Fibroblast of the aortic adventitia (primary cell): Measurements from ENCODE around the gene MUC5AC. TPM values are rescaled to one million over a fixed set of nuclear protein-coding genes. Genes with fewer than 3 reads are reported as not detected.

Experiments
- DNase-seq: peaks from one replicate; pipeline ENCODE4 v3.0.0-alpha.2; 2010; ENCODE audit warnings: low read depth
- H3K4me3 ChIP-seq: 2 replicates; pipeline ENCODE4 v1.5.1; 2011; ENCODE audit warnings: low read depth, mild to moderate bottlenecking, control low read depth, low read length, moderate library complexity
- total RNA-seq: library from RNA; depleted of rRNA; stranded (reverse); fragments of >200 nt; gene quantifications from 2 replicates; pipeline ENCODE4 v1.2.3, GENCODE V29; 2012; ENCODE audit warnings: low replicate concordance
- TF ChIP-seq, protein P1 (sequence below): IDR thresholded peaks from 2 replicates; pipeline ENCODE4 v1.5.1; 2011; ENCODE audit warnings: mild to moderate bottlenecking, low read length, control low read depth, inconsistent platforms; ENCODE audit not compliant: insufficient read depth

MUC5AC gene
- total RNA-seq, 1 donor, result under 0.01 TPM

DNA sequence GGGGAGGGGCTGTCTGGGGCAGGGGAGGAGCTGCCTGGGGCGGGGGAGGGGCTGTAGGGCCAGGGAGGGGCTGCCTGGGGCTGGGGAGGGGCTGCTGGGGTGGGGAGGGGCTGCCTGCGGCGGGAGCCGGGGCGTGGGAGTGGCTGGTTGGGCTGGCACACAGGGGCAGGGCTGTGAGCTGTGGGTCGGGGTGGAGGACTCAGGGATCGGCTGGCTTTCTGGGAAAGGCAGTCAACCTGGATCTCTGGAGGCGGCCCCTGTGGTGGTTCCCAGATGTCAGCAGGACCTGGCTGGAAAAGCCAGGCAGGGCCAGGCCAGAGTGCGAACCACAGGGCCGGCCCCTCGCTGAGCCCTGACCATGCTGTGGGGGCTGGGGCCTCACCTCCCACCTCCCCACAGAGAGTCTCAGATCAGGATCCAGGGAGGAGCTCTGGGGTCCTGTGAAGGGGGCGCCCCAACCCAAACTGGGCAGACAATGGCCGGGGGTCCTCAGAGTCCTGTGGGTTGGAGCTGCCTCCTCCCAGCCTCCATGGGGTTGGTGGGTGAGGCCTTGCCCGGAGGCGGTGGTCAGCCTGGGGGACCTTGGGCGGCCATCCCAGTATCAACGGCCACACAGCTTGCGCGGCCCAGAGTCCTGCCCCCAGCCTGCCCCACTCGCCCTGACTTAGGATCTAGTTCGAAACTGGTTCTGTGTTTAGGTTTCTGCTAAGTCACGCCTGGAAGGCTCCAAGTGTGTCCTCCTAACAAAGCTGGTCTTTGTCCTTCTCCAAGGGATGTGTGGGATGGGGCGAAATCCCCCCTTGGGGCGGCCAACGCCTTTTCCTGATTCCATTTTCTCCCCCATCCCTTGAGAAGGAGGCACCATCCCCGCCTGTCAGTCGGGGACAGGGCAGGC lies 67.0 kb downstream of the MUC5AC start:
- DNase-seq, result no peak
- H3K4me3 ChIP-seq, result no peak overlapping the region
- TF ChIP-seq, protein P1, sequence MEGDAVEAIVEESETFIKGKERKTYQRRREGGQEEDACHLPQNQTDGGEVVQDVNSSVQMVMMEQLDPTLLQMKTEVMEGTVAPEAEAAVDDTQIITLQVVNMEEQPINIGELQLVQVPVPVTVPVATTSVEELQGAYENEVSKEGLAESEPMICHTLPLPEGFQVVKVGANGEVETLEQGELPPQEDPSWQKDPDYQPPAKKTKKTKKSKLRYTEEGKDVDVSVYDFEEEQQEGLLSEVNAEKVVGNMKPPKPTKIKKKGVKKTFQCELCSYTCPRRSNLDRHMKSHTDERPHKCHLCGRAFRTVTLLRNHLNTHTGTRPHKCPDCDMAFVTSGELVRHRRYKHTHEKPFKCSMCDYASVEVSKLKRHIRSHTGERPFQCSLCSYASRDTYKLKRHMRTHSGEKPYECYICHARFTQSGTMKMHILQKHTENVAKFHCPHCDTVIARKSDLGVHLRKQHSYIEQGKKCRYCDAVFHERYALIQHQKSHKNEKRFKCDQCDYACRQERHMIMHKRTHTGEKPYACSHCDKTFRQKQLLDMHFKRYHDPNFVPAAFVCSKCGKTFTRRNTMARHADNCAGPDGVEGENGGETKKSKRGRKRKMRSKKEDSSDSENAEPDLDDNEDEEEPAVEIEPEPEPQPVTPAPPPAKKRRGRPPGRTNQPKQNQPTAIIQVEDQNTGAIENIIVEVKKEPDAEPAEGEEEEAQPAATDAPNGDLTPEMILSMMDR, result no peak

DNA sequence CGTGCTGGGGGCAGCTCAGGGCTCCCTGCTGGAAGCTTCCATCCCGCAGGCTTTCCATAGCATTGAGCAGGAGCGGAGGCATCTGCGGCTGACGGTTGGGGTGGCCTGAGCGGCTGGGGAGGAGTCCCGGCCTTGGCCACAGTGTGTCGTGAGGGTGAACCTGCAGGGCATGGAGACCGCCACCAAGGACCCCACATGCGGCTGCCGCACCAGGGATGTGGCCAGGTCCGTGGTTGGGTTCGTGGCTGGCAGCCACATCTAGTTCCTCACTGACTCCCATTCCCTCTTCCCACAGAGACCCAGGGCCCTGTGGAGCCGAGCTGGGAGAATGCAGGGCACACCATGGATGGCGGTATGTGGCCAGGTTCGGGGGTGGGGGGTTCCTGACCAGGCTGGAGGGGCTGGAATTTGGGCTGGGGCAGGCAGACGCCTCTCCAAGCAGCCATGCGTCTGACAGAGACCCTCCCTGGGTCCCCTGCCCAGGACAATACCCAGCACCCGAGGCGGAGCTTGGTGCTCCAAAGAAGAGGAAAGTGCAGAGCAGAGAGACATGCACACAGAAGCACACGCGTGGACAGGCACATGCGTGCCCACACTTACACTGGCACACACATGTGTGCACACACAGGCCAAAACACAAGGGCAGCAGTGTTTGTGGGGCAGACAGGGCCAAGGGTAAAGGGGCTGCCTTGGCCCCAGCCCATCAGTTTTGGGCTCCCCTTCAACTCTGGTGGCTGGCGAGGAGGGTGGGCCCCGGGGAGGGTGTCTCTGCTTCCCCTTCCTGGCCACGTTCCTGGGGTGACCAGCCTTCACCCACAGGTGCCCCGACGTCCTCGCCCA lies 67.9 kb downstream of the MUC5AC start:
- no peak for DNase-seq
- no peak overlapping the region for H3K4me3 ChIP-seq
- TF ChIP-seq, protein P1, result no peak

DNA sequence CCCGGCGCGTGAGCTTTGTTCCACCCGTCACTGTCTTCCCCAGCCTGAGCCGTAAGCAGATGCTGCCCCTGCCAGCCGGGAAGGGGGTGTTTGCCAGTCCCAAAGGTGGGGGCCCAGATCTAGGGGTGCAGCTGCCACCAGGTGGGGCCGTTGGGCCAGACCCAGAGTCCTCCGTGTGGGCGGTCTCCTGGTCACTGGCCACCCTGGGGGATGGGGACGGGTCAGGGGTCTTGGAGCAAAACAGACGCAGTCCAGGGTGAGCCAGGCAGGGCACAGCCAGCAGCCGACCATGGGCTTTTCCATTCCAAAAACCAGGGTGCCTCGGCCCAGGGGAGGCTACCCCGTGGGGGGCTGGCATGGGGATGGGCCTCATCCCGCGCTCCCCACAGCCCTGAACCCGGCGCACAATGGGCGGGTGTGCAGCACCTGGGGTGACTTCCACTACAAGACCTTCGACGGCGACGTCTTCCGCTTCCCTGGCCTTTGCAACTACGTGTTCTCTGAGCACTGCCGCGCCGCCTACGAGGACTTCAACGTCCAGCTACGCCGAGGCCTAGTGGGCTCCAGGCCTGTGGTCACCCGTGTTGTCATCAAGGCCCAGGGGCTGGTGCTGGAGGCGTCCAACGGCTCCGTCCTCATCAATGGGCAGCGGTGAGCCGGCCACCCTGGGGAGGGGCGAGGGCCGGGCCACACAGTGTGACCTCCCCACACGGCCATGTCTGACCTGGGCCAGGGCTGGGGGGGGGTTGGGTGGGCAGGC lies 68.7 kb downstream of the MUC5AC start:
- no peak overlapping the region for H3K4me3 ChIP-seq
- DNase-seq, result no peak
- TF ChIP-seq, protein P1, result no peak

DNA sequence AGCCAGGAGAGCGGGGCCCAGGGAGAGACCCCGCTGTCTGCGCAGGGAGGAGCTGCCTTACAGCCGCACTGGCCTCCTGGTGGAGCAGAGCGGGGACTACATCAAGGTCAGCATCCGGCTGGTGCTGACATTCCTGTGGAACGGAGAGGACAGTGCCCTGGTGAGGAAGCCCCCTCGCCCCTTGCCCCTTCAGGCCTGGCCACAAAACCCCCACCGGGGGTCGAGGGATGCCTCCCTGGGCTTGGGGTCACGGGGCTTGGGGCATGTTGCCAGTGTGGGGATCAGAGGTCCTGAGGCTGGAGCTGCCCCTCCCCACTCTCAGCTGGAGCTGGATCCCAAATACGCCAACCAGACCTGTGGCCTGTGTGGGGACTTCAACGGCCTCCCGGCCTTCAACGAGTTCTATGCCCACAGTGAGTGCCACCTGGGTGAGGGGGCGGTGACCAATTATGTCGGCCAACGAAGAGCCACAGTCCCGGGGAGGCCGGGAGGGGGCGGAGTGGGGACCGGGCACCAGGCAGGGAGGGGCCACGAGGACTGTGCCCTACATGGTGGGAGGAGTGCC lies 69.3 kb downstream of the MUC5AC start:
- TF ChIP-seq, protein P1, result peak; percentile 38
- no peak for DNase-seq
- no peak overlapping the region for H3K4me3 ChIP-seq

DNA sequence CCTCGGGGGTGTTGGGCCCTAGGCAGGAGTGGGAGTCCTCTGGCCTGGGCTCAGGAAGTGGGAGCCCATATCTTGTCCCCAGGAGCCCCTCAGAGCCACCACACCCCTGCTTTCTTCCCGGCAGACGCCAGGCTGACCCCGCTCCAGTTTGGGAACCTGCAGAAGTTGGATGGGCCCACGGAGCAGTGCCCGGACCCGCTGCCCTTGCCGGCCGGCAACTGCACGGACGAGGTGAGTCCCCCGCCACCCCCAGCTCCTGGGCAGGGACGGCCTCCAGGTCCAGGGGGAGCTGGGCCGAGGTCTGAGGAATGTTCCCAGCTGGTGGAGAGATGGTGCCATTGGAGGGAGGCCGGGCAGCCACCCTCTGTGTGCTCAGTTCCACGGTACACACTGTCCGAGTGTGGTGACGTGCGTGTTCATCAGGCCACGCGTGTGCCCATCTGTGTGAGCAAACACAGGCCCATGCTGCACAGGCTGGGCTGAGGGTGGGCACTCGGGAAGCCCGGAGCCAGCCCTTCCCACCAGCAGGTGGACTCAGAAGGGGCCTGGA lies 69.9 kb downstream of the MUC5AC start:
- H3K4me3 ChIP-seq, result no peak overlapping the region
- TF ChIP-seq, protein P1, result no peak
- DNase-seq, result no peak

DNA sequence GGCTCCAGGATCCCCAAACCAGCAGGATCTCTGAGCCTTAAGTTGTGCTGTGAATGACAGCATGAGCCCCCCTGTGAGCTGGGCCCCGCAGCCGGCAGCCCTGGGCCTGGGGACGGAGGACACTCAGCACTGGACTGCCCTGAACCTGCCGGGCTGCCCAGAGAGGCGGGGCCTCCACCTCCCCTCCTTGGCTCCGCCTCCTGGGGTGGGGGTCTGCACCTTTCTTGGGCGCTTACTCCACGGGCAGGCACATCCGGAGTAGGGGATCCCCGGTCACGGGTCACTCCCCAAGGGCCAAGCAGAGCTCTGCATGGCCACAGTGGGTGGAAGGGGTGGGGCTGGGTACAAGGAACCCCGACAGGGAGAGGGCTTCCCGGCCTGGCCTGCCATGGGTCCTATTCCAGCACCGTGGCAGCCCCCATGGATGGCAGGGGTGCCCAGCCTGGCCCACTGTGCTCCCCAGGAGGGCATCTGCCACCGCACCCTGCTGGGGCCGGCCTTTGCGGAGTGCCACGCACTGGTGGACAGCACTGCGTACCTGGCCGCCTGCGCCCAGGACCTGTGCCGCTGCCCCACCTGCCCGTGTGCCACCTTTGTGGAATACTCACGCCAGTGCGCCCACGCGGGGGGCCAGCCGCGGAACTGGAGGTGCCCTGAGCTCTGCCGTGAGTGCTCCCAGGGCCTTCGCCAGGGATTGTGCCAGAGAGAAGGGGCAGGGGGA lies 70.5 kb downstream of the MUC5AC start:
- no peak overlapping the region for H3K4me3 ChIP-seq
- TF ChIP-seq, protein P1, result no peak
- DNase-seq, result no peak
